ENCODE measurements around the gene RTN1. TPM values are rescaled to one million over a fixed set of nuclear protein-coding genes. Genes with fewer than 3 reads are reported as not detected.

Gene RTN1
- total RNA-seq, 2 experiments from 2014 or later: not detected

DNA sequence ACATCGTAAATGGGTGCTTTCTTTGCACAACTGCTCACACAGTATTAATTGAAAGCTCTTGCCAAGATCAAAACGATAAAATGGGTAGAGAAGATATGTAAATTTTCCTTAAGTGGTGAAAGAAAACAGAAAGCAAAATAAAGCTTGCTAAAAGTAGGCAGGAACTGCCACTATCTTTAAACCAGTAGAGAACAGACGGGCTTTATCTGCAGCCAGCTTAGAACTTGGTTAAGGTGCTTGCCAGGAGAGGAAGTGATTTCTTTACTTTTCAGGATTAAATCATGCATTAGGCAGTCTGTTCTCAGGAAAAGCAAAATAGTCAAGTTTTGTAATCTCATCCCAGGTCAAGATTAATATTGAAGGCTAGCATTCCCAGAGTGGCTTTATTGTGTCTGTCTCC is 237.1 kb downstream of the RTN1 start:
- no peak for ATAC-seq
- peaks cover 39% of the 10 kb centered on the region for H3K27me3 Mint-ChIP-seq
- no peaks in the 10 kb centered on the region for H3K36me3 Mint-ChIP-seq
- no peaks in the 10 kb centered on the region for H3K4me1 Mint-ChIP-seq
- no peak overlapping the region for H3K27ac Mint-ChIP-seq
- no peak for DNase-seq
- no peaks in the 10 kb centered on the region for H3K9me3 Mint-ChIP-seq (ENCODE audit: low read depth)
- no peak overlapping the region for H3K4me3 Mint-ChIP-seq
- CTCF ChIA-PET: interaction anchor here (1.2 to 1.3 kb wide), 3 partner anchors 12 to 549 kb away, joined by 3 to 4 read pairs (median 3); no protein-coding TSS in a partner anchor

DNA sequence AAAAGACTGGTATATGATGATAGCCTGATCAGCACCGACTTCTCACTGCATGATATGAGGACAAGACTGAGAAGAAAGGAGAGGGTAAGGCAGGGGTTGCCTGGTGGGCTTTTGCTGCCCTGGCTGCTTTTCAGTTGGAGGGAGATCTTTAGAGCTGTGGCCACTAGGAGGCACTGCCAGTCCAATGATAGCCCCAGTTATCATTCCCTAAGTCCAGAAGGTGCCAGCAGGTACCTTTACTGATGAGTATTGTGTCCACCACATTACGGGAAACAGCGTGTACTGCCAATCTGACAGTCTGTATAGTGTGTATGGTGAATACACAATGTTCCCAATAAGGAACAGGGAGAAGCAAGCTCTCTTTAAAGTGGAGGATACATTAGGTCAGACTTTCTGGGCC is 238.2 kb downstream of the RTN1 start:
- CTCF ChIA-PET: interaction anchor here (0.8 to 1.3 kb wide), 5 partner anchors 9 to 551 kb away, joined by 3 to 4 read pairs (median 3); no protein-coding TSS in a partner anchor
- no peak overlapping the region for H3K27ac Mint-ChIP-seq
- no peak overlapping the region for H3K4me3 Mint-ChIP-seq
- H3K36me3 Mint-ChIP-seq: no peaks in the 10 kb centered on the region
- H3K4me1 Mint-ChIP-seq: no peaks in the 10 kb centered on the region
- DNase-seq (no peak), ATAC-seq (no peak)
- no peaks in the 10 kb centered on the region for H3K9me3 Mint-ChIP-seq (ENCODE audit: low read depth)
- peaks cover 44% of the 10 kb centered on the region for H3K27me3 Mint-ChIP-seq

DNA sequence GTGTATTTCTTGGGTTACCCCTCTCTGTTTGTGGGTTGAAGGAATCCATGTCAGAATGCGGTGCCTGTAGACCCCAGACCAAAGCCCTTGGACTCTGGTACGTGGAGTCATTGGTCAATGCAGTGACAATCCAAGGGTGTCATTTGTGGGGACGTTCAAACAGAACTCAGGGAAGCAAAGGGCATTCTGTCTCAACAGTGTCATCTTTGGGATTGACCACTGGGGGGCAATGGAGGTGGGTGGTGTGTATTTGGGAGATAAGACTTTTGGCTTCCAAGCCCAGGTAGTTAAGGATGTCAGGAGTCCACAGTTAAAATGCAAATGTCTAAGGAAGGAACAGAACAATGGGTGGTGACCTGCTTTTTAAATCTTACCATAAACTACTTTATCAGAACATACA is 239.3 kb downstream of the RTN1 start:
- Mint-ChIP-seq H3K4me3 (no peak overlapping the region), H3K9me3 (ENCODE audit: low read depth) (no peaks in the 10 kb centered on the region), H3K27ac (no peak overlapping the region), H3K4me1 (no peaks in the 10 kb centered on the region), H3K27me3 (peaks cover 49% of the 10 kb centered on the region), H3K36me3 (no peaks in the 10 kb centered on the region)
- CTCF ChIA-PET: no interaction called here
- ATAC-seq (no peak), DNase-seq (no peak)

DNA sequence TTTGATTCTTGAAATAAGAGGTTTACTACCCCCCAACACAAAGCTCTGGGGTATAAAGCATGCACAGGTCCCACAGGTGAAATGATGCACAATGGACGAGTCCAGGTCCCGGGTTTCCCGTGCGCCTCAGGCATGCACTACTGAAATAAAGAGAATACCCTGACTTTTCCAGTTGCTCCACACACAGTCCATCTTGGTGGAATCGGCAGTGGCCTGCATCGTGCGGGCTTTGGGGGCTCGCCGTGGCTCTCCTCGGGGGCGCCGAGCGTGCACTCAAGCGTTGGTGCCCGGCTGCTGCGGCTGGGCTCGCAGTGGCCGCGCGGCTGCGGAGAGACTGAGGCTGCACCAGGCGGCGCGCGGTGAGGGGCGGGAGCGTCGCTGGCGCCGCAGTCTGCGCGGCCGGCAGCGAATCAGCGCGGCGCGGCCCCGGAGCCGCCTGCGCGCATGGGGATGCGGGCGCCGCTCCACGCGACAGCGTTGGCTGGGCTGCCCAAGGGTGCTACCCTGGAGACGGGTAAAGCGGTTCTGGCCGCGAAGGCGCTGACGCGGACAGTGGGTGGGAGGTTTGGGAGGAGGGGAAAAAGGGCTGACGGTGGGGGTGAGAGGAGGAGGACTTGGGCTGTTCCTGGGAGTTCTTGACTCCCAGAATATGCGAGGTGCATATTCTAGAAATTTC is 240.2 kb downstream of the RTN1 start:
- Mint-ChIP-seq H3K27ac (no peak overlapping the region), H3K4me3 (no peak overlapping the region), H3K4me1 (no peaks in the 10 kb centered on the region), H3K27me3 (peaks cover 49% of the 10 kb centered on the region), H3K36me3 (no peaks in the 10 kb centered on the region), H3K9me3 (ENCODE audit: low read depth) (no peaks in the 10 kb centered on the region)
- DNase-seq (no peak), ATAC-seq (no peak)
- CTCF ChIA-PET: interaction anchor here (1.4 kb wide), 1 partner anchor 535 kb away, joined by 3 read pairs; the partner anchor contains the start of gene DHRS7

DNA sequence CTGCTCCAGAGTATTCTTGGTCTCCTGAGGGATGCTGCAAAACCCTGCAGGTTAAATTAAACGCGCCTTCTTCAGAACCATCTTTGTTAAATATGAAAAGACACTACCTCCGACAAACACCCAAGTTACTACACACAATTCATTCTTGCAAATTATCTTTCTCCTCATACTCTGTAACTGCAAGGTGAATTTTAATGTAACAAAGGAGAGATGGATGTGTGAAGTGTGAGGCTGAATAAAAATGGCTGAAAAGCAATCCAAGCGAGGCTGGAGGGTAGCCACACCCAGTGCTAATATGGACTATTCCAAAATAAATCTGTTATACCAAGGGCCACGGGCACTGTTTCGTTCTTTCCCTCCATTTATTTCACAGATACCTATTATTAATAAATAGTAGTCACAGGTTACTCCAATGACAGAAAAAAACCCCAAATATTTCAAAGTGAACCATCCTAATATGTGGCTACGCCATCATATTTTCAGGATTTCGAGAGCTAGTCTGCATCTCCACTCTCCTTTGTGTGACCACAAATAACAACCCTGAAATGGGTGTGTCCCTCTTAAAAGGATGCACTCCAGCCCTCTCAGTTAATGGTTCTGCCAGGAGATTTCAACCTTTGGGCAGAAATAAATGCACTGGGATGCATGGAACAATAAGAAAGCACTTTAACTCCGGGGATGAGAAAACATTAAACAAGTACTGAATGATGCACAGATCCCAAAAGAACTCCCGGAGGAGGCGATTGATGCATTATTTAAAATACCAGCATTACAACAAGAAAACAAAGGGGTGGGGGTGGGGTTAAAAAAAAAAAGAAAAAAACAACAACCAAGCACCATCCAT is 240.9 kb downstream of the RTN1 start:
- no peak for ATAC-seq
- no peaks in the 10 kb centered on the region for H3K36me3 Mint-ChIP-seq

DNA sequence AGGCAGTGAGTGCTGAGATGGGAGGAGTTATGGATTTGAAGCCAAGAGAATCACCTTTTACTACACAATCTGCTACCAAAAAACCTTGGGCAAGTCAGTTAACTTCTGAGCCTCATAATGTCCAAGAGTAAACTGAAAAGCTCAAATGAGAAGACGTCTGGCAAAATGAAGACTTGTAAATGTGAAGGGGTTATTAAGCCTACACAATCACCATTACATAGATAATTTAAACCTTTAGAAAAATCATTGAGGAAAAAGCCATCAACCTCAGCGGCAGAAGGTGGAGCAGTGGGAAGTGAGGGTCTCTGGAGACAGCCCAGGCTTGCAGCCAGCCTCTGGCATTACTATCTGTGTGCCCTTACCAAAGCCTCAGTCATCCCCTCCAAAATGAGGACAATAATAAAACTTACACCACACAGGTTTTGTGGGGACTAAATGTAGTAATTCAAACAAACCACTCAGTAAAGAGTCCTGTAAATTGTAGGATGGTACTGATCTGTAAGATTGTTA is 243.5 kb downstream of the RTN1 start:
- CTCF ChIA-PET: no interaction called here
- Mint-ChIP-seq H3K4me1 (no peaks in the 10 kb centered on the region), H3K36me3 (no peaks in the 10 kb centered on the region), H3K27me3 (peaks cover 42% of the 10 kb centered on the region), H3K27ac (no peak overlapping the region), H3K4me3 (no peak overlapping the region), H3K9me3 (ENCODE audit: low read depth) (no peaks in the 10 kb centered on the region)
- ATAC-seq: no peak
- DNase-seq: no peak

More for the DNA sequence above, 240.9 kb downstream of the RTN1 start:
- CTCF ChIA-PET: interaction anchor here (1.4 kb wide), 1 partner anchor 536 kb away, joined by 3 read pairs; the partner anchor contains the start of gene DHRS7
- no peak overlapping the region for H3K27ac Mint-ChIP-seq
- H3K27me3 Mint-ChIP-seq: peaks cover 47% of the 10 kb centered on the region
- H3K9me3 Mint-ChIP-seq (ENCODE audit: low read depth): no peaks in the 10 kb centered on the region
- H3K4me1 Mint-ChIP-seq: no peaks in the 10 kb centered on the region
- no peak for DNase-seq
- H3K4me3 Mint-ChIP-seq: no peak overlapping the region

DNA sequence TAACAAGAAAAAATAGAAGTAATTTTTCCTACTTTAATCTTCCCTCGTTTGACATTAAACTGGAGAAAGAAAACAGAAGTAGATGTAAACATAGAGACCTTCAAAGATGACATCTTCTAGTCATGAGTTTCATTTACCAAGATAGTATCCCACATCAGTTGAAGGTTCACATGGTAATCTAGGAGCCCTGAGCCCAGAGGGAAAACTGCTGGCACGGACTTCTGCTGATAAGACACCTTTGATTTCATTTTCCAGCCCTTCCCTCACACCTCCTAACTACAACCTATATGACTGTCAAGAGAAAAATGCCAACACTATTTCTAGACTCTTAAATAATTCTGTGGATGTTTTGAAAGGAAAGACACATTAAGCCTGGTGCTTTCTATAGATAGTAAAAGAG is 247.9 kb downstream of the RTN1 start:
- Mint-ChIP-seq H3K36me3 (no peaks in the 10 kb centered on the region), H3K9me3 (ENCODE audit: low read depth) (no peaks in the 10 kb centered on the region), H3K27ac (no peak overlapping the region), H3K4me3 (no peak overlapping the region), H3K27me3 (peaks cover 6% of the 10 kb centered on the region), H3K4me1 (no peaks in the 10 kb centered on the region)
- CTCF ChIA-PET: interaction anchor here (0.7 kb wide), 1 partner anchor 10 kb away, joined by 3 read pairs; no protein-coding TSS in a partner anchor
- ATAC-seq (no peak), DNase-seq (no peak)

DNA sequence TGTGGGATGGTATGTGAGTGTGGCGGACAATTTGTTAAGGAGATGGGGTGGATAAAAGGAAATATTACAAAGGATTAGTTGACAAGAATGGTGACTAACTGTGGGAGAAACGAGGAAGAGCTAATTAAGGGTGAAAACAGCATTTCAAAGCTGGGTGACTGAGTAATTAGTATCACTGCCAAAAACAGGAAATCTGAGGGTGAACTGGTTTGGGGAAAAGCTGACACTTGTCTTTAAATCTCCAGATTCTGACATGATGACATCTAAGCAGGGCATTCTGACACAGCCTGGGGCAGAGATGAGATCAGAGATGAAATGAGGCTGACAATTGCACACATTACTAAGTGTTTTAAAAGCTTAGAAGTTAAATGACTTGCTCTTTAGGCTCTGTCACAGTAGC is 251.5 kb downstream of the RTN1 start:
- Mint-ChIP-seq H3K36me3 (no peaks in the 10 kb centered on the region), H3K4me1 (no peaks in the 10 kb centered on the region), H3K27me3 (no peaks in the 10 kb centered on the region), H3K9me3 (ENCODE audit: low read depth) (no peaks in the 10 kb centered on the region), H3K27ac (no peak overlapping the region), H3K4me3 (no peak overlapping the region)
- DNase-seq (no peak), ATAC-seq (no peak)
- CTCF ChIA-PET: no interaction called here

DNA sequence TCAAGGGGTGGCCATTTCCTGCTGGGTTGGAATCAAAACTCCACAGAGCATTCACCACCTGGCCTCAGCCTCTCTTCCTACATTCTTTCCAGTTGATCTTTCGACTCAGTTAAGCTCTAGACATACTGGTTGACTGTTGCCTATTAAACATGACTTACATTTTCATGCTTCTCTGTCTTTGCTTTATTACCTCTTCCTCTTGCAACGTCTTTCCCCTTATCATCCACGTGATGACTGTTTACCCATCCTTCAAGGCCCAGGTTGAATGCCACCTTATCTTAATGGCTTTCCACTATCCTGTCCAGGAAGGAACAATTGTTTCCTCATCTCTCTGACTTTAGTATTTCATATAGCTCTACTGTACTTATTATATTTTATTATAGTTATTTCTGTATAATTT is 269.5 kb downstream of the RTN1 start:
- no peaks in the 10 kb centered on the region for H3K9me3 Mint-ChIP-seq (ENCODE audit: low read depth)
- no peak overlapping the region for H3K27ac Mint-ChIP-seq
- ATAC-seq (no peak), DNase-seq (no peak)
- peaks cover 7% of the 10 kb centered on the region for H3K27me3 Mint-ChIP-seq
- no peaks in the 10 kb centered on the region for H3K4me1 Mint-ChIP-seq
- CTCF ChIA-PET: no interaction called here
- H3K36me3 Mint-ChIP-seq: no peaks in the 10 kb centered on the region
- H3K4me3 Mint-ChIP-seq: no peak overlapping the region

DNA sequence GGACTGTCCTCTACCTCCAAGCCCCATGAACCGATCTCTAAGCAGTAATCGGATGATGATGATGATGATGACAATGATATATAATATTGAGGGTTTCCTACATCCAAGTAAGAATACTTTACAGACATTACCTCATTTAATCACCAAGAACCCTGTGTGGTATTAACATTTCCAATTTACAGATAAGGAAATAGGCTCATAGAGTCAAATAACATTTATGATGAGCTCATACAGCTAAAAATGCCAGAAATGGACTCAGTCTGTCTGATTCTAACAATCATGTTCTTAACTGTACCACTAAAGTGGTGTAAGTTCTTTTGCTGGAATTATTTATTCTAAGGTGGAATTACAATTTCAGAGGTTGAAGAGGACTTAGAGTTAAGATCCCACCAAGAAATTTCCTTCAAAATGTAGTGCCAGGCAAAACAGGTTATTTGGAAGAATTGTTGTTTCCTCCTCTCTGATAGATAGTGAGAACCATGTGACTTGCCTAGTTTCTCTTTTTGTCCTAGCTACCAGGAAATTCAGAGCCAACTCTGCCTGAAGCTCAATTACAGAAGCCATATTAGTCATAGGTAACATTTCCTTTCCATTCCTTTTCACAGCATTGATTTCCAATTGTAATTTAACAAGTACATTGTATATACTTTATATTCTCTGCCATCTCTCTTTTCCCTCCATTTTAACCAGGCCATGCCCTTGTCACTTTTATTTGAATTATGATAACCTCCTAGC is 270.2 kb downstream of the RTN1 start:
- no peaks in the 10 kb centered on the region for H3K36me3 Mint-ChIP-seq
- CTCF ChIA-PET: no interaction called here
- ATAC-seq: no peak

DNA sequence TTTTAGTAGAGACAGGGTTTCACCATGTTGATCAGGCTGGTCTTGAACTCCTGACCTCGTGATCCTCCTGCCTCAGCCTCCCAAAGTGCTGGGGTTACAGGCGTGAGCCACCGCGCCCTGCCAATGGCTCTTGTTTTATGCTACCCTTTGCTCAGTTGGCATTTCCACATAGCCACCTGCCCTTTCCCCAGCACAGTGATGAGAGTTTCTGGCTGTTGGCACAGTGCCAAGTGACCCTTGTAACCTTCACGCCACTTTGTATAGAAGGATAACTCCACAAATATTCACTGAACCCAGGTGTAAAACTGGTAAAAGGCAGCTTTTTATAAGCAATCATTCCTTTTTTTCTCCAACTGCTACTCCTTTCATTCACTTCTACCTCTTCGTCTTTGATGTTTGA is 275.5 kb downstream of the RTN1 start:
- ATAC-seq: no peak
- no peak overlapping the region for H3K27ac Mint-ChIP-seq
- no peak for DNase-seq
- no peaks in the 10 kb centered on the region for H3K9me3 Mint-ChIP-seq (ENCODE audit: low read depth)
- H3K4me1 Mint-ChIP-seq: no peaks in the 10 kb centered on the region
- CTCF ChIA-PET: interaction anchor here (1.4 kb wide), 1 partner anchor 19 kb away, joined by 5 read pairs; the partner anchor contains the start of gene CCDC175
- H3K4me3 Mint-ChIP-seq: no peak overlapping the region
- H3K36me3 Mint-ChIP-seq: no peaks in the 10 kb centered on the region
- H3K27me3 Mint-ChIP-seq: peaks cover 7% of the 10 kb centered on the region

More for the DNA sequence above, 270.2 kb downstream of the RTN1 start:
- Mint-ChIP-seq H3K4me3 (no peak overlapping the region), H3K27me3 (peaks cover 7% of the 10 kb centered on the region), H3K4me1 (no peaks in the 10 kb centered on the region), H3K9me3 (ENCODE audit: low read depth) (no peaks in the 10 kb centered on the region), H3K27ac (no peak overlapping the region)
- no peak for DNase-seq

DNA sequence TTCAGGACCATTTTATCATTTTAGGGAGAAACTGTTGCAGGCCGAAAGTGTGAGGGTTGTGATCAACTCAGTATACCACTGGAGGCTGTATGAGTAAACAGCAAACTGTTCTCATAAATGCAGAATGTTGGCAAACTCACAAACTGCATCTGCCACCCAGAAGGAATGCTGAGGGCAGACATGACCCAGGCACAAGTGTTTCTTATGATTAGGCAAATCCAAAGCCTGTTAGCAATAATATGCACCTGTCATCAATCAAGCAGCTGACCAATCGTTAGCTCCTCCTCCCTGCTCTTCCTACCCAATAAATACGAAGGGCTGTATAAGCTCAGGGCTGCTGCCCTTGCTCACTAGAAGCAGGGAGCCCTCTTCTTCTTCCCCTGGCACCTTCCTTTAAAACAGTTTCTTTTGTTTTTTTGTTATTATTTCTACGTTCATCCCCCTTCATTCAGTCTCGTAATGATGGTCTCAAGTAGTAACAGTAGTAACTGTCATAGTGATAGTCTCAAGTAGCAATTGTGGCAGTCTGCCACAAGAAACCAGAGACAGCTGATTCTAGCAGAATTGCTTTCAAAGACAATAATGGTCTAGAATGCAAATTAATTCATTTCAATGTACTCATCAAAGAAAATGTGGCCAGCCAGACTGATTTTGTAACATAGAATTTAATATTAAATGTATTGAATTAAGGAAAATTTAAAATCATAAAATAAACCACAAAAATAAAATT is 278.8 kb downstream of the RTN1 start:
- DNase-seq (no peak), ATAC-seq (no peak)
- H3K4me3 Mint-ChIP-seq: no peak overlapping the region
- H3K4me1 Mint-ChIP-seq: no peaks in the 10 kb centered on the region
- CTCF ChIA-PET: interaction anchor here (0.8 kb wide), 1 partner anchor 15 kb away, joined by 3 read pairs; the partner anchor contains the start of gene CCDC175
- H3K27me3 Mint-ChIP-seq: peaks cover 4% of the 10 kb centered on the region
- H3K27ac Mint-ChIP-seq: no peak overlapping the region
- H3K9me3 Mint-ChIP-seq (ENCODE audit: low read depth): no peaks in the 10 kb centered on the region
- H3K36me3 Mint-ChIP-seq: no peaks in the 10 kb centered on the region

DNA sequence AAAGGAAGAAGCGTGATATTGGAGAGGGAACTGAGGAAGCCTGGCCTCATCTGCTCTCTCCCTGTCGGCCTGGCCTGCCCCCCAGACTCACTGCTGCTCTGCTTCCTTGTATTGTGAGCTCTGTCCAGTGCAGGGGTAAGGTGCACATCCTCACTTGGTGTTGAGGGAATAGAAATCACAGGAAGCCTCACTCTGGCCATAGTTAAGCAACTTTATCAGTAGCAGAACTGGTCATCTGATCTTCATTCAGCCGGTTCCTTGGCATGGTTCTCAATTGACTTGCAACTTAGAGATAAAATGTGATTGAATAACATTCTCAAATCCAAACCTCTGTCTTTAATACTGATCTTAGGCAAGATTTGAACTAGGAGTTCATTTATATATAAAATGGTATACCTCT is 282.5 kb downstream of the RTN1 start:
- CTCF ChIA-PET: no interaction called here
- Mint-ChIP-seq H3K27ac (no peak overlapping the region), H3K4me1 (peaks cover 4% of the 10 kb centered on the region), H3K27me3 (peaks cover 4% of the 10 kb centered on the region), H3K9me3 (ENCODE audit: low read depth) (no peaks in the 10 kb centered on the region), H3K36me3 (no peaks in the 10 kb centered on the region), H3K4me3 (no peak overlapping the region)
- DNase-seq: no peak
- no peak for ATAC-seq

Data from activated CD8-positive, alpha-beta memory T cell treated with anti-CD3 and anti-CD28 coated beads, Interleukin-2, amount 10 ng/mL, durations not matched to agents 7 days and 5 days (primary cell).